Fibroblast of skin of left biceps (primary cell): ENCODE data around the gene DHRS12.

Experiments
- DNase-seq, 2 experiments: peaks; one replicate each; pipeline ENCODE4 v3.0.0-alpha.2; 2013; ENCODE audit warnings: low read depth in 2 of 2

The DHRS12 gene

GRCh38 chr13:51726446-51727193, 77.3 kb downstream of the DHRS12 start:
- peak; percentile 68 to 70 for DNase-seq

- no peak for DNase-seq
Observed at GRCh38 chr13:51724721-51725120, 79.2 kb downstream of the DHRS12 start.

GRCh38 chr13:51723529-51723928, 80.4 kb downstream of the DHRS12 start:
- DNase-seq: no peak

- no peak for DNase-seq
Observed at GRCh38 chr13:51721496-51721895, 82.5 kb downstream of the DHRS12 start.

- no peak for DNase-seq
Observed at GRCh38 chr13:51719394-51719793, 84.6 kb downstream of the DHRS12 start.
